CD4-positive, alpha-beta T cell treated with Interleukin-17A for 1 hour (primary cell): Measurements from ENCODE around the gene F11R.
"Not testable (repeated sequence)": the region's sequence is repeated elsewhere in the genome, so short reads cannot be mapped to it uniquely, and the experiment has no call there.

Experiments used
- DNase-seq: peaks from one replicate; pipeline ENCODE4 v3.0.0-alpha.2; 2020

F11R gene

GRCh38 chr1:160956966-160957365, 64.0 kb downstream of the F11R start:
- DNase-seq, result no peak

GRCh38 chr1:160954158-160955104, 66.5 kb downstream of the F11R start, which contains the start of gene ITLN2:
TSS of gene ITLN2 (minus strand) at chr1:160954809. CDS start at chr1:160954741, 68 bp downstream.
- peak; percentile 57 for DNase-seq

- DNase-seq, result no peak
Measured at GRCh38 chr1:160953030-160953429, 67.9 kb downstream of the F11R start.

GRCh38 chr1:160952129-160952510, 68.8 kb downstream of the F11R start:
- DNase-seq, result no peak

- peak; percentile 75 for DNase-seq
Measured at GRCh38 chr1:160951443-160952128, 69.4 kb downstream of the F11R start.

GRCh38 chr1:160950657-160951056, 70.3 kb downstream of the F11R start:
- no peak for DNase-seq

DNA sequence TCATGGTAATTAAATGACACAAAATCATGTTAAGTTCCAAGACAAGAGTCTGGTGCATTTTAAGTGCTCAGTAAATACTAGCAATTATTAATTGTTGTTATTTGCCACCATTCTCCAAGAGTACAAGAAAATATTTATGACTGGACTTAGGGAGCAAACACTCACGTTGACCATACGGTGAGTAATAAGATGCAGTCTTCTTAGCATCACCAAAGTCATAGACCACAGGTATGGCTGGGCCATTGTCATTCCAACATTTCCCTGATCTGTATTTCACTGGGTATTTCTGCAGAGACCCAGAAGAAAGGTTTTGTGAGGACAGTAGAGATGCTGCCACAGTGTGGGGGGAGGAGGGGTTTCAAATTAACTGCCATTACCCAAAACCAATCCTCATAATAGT, 71.1 kb downstream of the F11R start:
- DNase-seq, result no peak

GRCh38 chr1:160949216-160949880, 71.6 kb downstream of the F11R start:
- not testable (repeated sequence) for DNase-seq

- not testable (repeated sequence) for DNase-seq
Measured at GRCh38 chr1:160947174-160947759, 73.7 kb downstream of the F11R start.

GRCh38 chr1:160945881-160946280, 75.1 kb downstream of the F11R start:
- DNase-seq, result not testable (repeated sequence)
